H9 (cell line): ENCODE results near the gene MRTFA. TPM values are rescaled to one million over a fixed set of nuclear protein-coding genes. Genes with fewer than 3 reads are reported as not detected.

Experiments used
- DNase-seq: peaks from one replicate; pipeline ENCODE4 v3.0.0-alpha.2; 2017
- H2AFZ ChIP-seq: one replicate; pipeline ENCODE4 v1.6.1; 2013; ENCODE audit warnings: mild to moderate bottlenecking, low read length, control low read depth, moderate library complexity
- H2AK5ac ChIP-seq: 2 replicates; pipeline ENCODE4 v1.6.1; 2013; ENCODE audit warnings: low read length, control low read depth, mixed read lengths; ENCODE audit not compliant: insufficient read length
- H2BK120ac ChIP-seq: one replicate; pipeline ENCODE4 v1.6.1; 2013; ENCODE audit warnings: low read depth, mild to moderate bottlenecking, low read length, control low read depth, inconsistent platforms; ENCODE audit not compliant: poor library complexity, severe bottlenecking
- H2BK12ac ChIP-seq: 2 replicates; pipeline ENCODE4 v1.6.1; 2013; ENCODE audit warnings: low read length, control low read depth, mixed read lengths, low read depth; ENCODE audit not compliant: insufficient read length
- H2BK15ac ChIP-seq: 2 replicates; pipeline ENCODE4 v1.6.1; 2013; ENCODE audit warnings: low read depth, low read length, control low read depth
- H2BK20ac ChIP-seq: one replicate; pipeline ENCODE4 v1.6.1; 2013; ENCODE audit warnings: low read depth, mild to moderate bottlenecking, low read length, control low read depth, inconsistent platforms; ENCODE audit not compliant: poor library complexity, severe bottlenecking
- H2BK5ac ChIP-seq: 2 replicates; pipeline ENCODE4 v1.6.1; 2013; ENCODE audit warnings: low read length, control low read depth, mixed read lengths; ENCODE audit not compliant: insufficient read length
- H3K14ac ChIP-seq: 2 replicates; pipeline ENCODE4 v1.6.1; 2013; ENCODE audit warnings: low read length, control low read depth; ENCODE audit not compliant: insufficient read depth
- H3K18ac ChIP-seq: 2 replicates; pipeline ENCODE4 v1.6.1; 2013; ENCODE audit warnings: low read depth, mild to moderate bottlenecking, mixed read lengths, low read length, control low read depth; ENCODE audit not compliant: insufficient read length
- H3K23ac ChIP-seq: 2 replicates; pipeline ENCODE4 v1.6.1; 2013; ENCODE audit warnings: low read length, control low read depth, mixed read lengths, low read depth; ENCODE audit not compliant: insufficient read length
- H3K23me2 ChIP-seq: 2 replicates; pipeline ENCODE4 v1.6.1; 2013; ENCODE audit warnings: low read depth, mild to moderate bottlenecking, mixed read lengths, low read length, control low read depth; ENCODE audit not compliant: insufficient read length, poor library complexity, severe bottlenecking
- H3K27ac ChIP-seq: 2 replicates; pipeline ENCODE4 v1.5.1; 2013; ENCODE audit warnings: low read length, control low read depth, mixed read lengths, low read depth; ENCODE audit not compliant: insufficient read length
- H3K27me3 ChIP-seq: 2 replicates; pipeline ENCODE4 v1.6.1; 2013; ENCODE audit warnings: low read length, control low read depth, inconsistent platforms; ENCODE audit not compliant: insufficient read depth
- H3K4ac ChIP-seq: 2 replicates; pipeline ENCODE4 v1.6.1; 2013; ENCODE audit warnings: low read depth, mild to moderate bottlenecking, control low read depth, inconsistent platforms, low read length, moderate library complexity
- H3K4me1 ChIP-seq: 2 replicates; pipeline ENCODE4 v1.6.1; 2013; ENCODE audit warnings: low read length, control low read depth, inconsistent platforms; ENCODE audit not compliant: insufficient read depth
- H3K4me2 ChIP-seq: 2 replicates; pipeline ENCODE4 v1.6.1; 2013; ENCODE audit warnings: low read length, control low read depth, mixed read lengths; ENCODE audit not compliant: insufficient read length, insufficient read depth
- H3K56ac ChIP-seq: 2 replicates; pipeline ENCODE4 v1.6.1; 2013; ENCODE audit warnings: low read depth, mild to moderate bottlenecking, mixed read lengths, low read length, control low read depth; ENCODE audit not compliant: insufficient read length
- H3K79me1 ChIP-seq: 2 replicates; pipeline ENCODE4 v1.6.1; 2013; ENCODE audit warnings: low read depth, mild to moderate bottlenecking, moderate library complexity, low read length, control low read depth, inconsistent platforms; ENCODE audit not compliant: insufficient read depth, poor library complexity, severe bottlenecking
- H3K79me2 ChIP-seq: 2 replicates; pipeline ENCODE4 v1.6.1; 2013; ENCODE audit warnings: low read length, control low read depth, inconsistent platforms; ENCODE audit not compliant: insufficient read depth
- H3K9ac ChIP-seq: 2 replicates; pipeline ENCODE4 v1.6.1; 2013; ENCODE audit warnings: low read length, control low read depth, mixed read lengths; ENCODE audit not compliant: insufficient read length; ENCODE audit errors: extremely low read depth
- H3K9me3 ChIP-seq: one replicate; pipeline ENCODE4 v1.6.1; 2013; ENCODE audit warnings: low read depth, low read length, inconsistent platforms; ENCODE audit not compliant: control insufficient read depth
- H3T11ph ChIP-seq: one replicate; pipeline ENCODE4 v1.6.1; 2013; ENCODE audit warnings: mild to moderate bottlenecking, low read length, control low read depth, inconsistent platforms
- H4K20me1 ChIP-seq: one replicate; pipeline ENCODE4 v1.6.1; 2013; ENCODE audit not compliant: control insufficient read depth, insufficient read length, insufficient read depth
- H4K5ac ChIP-seq: 2 replicates; pipeline ENCODE4 v1.6.1; 2013; ENCODE audit warnings: low read depth, mild to moderate bottlenecking, mixed read lengths, low read length, control low read depth; ENCODE audit not compliant: insufficient read length
- H4K8ac ChIP-seq: replicated peaks from 2 replicates; pipeline ENCODE4 v1.6.1; 2013; ENCODE audit warnings: low read length, control low read depth, mixed read lengths, low read depth; ENCODE audit not compliant: insufficient read length
- H4K91ac ChIP-seq: 2 replicates; pipeline ENCODE4 v1.6.1; 2013; ENCODE audit warnings: low read depth, mild to moderate bottlenecking, moderate library complexity, mixed read lengths, low read length, control low read depth; ENCODE audit not compliant: insufficient read length
- H3K27ac Mint-ChIP-seq, 3 experiments: 2 replicates in 2 of 3; 3 replicates in 1 of 3; pipeline ENCODE4 v1.8.0; 2020 to 2021; ENCODE audit warnings: mixed read lengths in 3 of 3, mild to moderate bottlenecking in 1 of 3, moderate library complexity in 1 of 3
- H3K27me3 Mint-ChIP-seq: 2 replicates; pipeline ENCODE4 v1.8.0; 2021; ENCODE audit warnings: low read depth, mild to moderate bottlenecking, moderate library complexity, mixed read lengths
- H3K36me3 Mint-ChIP-seq, 3 experiments: 2 replicates in 2 of 3; 3 replicates in 1 of 3; pipeline ENCODE4 v1.8.0; 2020 to 2021; ENCODE audit warnings: low read depth in 3 of 3, mixed read lengths in 3 of 3; ENCODE audit not compliant: insufficient read depth in 1 of 3
- H3K4me1 Mint-ChIP-seq, 2 experiments: 2 replicates each; pipeline ENCODE4 v1.8.0; 2020; ENCODE audit warnings: mixed read lengths in 2 of 2
- H3K4me3 Mint-ChIP-seq, 2 experiments: 2 replicates in 1 of 2; 3 replicates in 1 of 2; pipeline ENCODE4 v1.8.0; 2020 to 2021; ENCODE audit warnings: mild to moderate bottlenecking in 2 of 2, mixed read lengths in 2 of 2, moderate library complexity in 1 of 2
- H3K9me3 Mint-ChIP-seq, 2 experiments: 2 replicates in 1 of 2; 3 replicates in 1 of 2; pipeline ENCODE4 v1.8.0; 2020; ENCODE audit warnings: mild to moderate bottlenecking in 2 of 2, mixed read lengths in 2 of 2, moderate library complexity in 1 of 2
- CTCF ChIP-seq: fragments of 200-600 bp; sonication (generic); conservative IDR thresholded peaks from 3 replicates; pipeline ENCODE4 v1.8.0; 2021; ENCODE audit warnings: antibody characterized with exemption, mild to moderate bottlenecking
- WGBS: extraction: QIAGEN DNeasy Blood & Tissue Kit; methylation state at CpG from one replicate; pipeline ENCODE4 v1.1.7; 2013; ENCODE audit warnings: missing lambda C conversion rate, low lambda C conversion rate, mixed read lengths; ENCODE audit not compliant: insufficient read length; ENCODE audit errors: extremely low coverage; 5-methylcytosine and 5-hydroxymethylcytosine counted together
- total RNA-seq: library from RNA; stranded (reverse); gene quantifications from 2 replicates; pipeline ENCODE4 v1.2.1, GENCODE V29; 2021

MRTFA gene
- total RNA-seq, 1 experiment from 2014 or later = 38.1 TPM

DNA sequence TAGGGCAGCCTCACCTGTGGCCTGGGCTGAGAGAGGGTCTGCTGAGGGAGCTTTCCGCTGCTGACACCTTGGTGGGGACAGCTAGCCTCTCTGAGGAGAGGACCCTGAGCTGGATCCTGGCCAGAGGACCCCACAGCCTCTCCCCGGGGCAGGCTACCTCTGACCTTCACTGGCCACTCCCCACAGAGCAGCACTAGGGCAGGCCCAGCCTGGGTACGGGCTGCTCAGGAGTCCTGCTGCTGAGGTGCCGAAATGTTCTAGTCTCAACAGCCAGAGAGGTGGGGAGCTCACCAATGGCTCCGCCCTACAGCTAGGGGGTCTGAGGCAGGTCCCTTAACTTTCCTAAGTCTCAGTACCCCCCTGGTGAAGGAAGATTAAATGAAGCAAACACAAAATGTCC is 218.6 kb downstream of the MRTFA start:
- H3K18ac ChIP-seq = no peak overlapping the region
- H3K9me3 ChIP-seq = no peaks in the 10 kb centered on the region
- no peak overlapping the region for H2BK120ac ChIP-seq
- WGBS = no CpG with 5 or more reads among the region's 5 CpGs
- H3K79me2 ChIP-seq = no peaks in the 10 kb centered on the region
- H3K23ac ChIP-seq = no peak overlapping the region
- H3K4me2 ChIP-seq = no peak overlapping the region
- no peak overlapping the region for H4K5ac ChIP-seq
- H3K27ac Mint-ChIP-seq = no peak overlapping the region
- no peak overlapping the region for H2AK5ac ChIP-seq
- H3K23me2 ChIP-seq = no peaks in the 10 kb centered on the region
- no peak overlapping the region for H3K27ac ChIP-seq
- H3K27me3 ChIP-seq = no peaks in the 10 kb centered on the region
- H3K9me3 Mint-ChIP-seq = no peaks in the 10 kb centered on the region
- no peak overlapping the region for H2AFZ ChIP-seq
- H4K8ac ChIP-seq = no peak overlapping the region
- H3K56ac ChIP-seq = no peak overlapping the region
- H3K4ac ChIP-seq = no peak overlapping the region
- H3K4me3 Mint-ChIP-seq = no peak overlapping the region
- H3K36me3 Mint-ChIP-seq = peaks cover 22 to 51% (median 45%) of the 10 kb centered on the region in 3 experiments
- no peaks in the 10 kb centered on the region for H3K79me1 ChIP-seq
- H4K20me1 ChIP-seq = no peaks in the 10 kb centered on the region
- no peak overlapping the region for H4K91ac ChIP-seq
- no peak overlapping the region for H3K9ac ChIP-seq
- no peaks in the 10 kb centered on the region for H3K4me1 ChIP-seq
- H2BK12ac ChIP-seq = no peak overlapping the region
- no peak overlapping the region for H2BK15ac ChIP-seq
- H3T11ph ChIP-seq = no peak overlapping the region
- no peak overlapping the region for H3K14ac ChIP-seq
- no peak overlapping the region for H2BK5ac ChIP-seq
- no peak for DNase-seq
- H2BK20ac ChIP-seq = no peak overlapping the region
- 0 out of 4 replicates have a peak, but pooled peaks cover 2 to 6% of the 10 kb centered on the region in 2 experiments for H3K4me1 Mint-ChIP-seq
- no peaks in the 10 kb centered on the region; the same call in 1 of the 2 replicates for H3K27me3 Mint-ChIP-seq
- no peak for TF ChIP-seq CTCF
